Fibroblast of pulmonary artery (primary cell): ENCODE measurements around the gene CAMTA1.
A peak's percentile ranks its signal among the peaks of the same experiment; 100 is the strongest.

ENCODE experiments used
- DNase-seq: peaks from one replicate; pipeline ENCODE4 v3.0.0-alpha.2; 2010; ENCODE audit warnings: low read depth
- H3K4me3 ChIP-seq: replicated peaks from 2 replicates; pipeline ENCODE4 v1.5.1; 2011; ENCODE audit warnings: low read depth, mild to moderate bottlenecking, control low read depth, low read length, moderate library complexity
- TF ChIP-seq, protein P1 (sequence below): IDR thresholded peaks from 2 replicates; pipeline ENCODE4 v1.5.1; 2011; ENCODE audit warnings: mild to moderate bottlenecking, control low read depth, low read length, inconsistent platforms; ENCODE audit errors: missing control alignments

The CAMTA1 gene

DNA sequence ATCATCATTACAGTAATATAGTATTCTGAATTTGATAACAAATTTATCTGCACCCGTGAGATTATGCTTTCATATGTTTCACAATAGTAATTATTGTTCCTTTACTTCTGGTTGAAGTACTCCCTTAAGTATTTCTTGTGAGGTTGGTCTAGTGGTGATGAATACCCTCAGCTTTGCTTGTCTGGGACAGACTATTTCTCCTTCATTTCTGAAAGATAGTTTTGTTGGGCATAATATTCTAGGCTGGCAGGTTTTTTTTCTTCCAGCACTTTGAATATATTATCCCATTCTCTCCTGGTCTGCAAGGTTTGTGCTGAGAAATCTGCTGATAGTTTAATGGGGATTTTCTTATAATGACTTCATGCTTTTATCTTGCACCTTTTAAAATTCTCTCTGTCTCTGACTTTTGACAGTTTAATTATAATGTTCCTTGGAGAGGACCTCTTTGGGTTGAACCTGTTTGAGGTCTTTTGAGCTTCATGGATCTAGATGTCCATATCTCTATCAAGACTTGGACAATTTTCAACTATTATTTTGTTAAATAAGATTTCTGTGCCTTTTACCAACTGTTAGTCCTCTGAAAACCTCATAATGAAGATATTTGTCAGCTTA is 614.4 kb downstream of the CAMTA1 start:
- TF ChIP-seq, protein P1, sequence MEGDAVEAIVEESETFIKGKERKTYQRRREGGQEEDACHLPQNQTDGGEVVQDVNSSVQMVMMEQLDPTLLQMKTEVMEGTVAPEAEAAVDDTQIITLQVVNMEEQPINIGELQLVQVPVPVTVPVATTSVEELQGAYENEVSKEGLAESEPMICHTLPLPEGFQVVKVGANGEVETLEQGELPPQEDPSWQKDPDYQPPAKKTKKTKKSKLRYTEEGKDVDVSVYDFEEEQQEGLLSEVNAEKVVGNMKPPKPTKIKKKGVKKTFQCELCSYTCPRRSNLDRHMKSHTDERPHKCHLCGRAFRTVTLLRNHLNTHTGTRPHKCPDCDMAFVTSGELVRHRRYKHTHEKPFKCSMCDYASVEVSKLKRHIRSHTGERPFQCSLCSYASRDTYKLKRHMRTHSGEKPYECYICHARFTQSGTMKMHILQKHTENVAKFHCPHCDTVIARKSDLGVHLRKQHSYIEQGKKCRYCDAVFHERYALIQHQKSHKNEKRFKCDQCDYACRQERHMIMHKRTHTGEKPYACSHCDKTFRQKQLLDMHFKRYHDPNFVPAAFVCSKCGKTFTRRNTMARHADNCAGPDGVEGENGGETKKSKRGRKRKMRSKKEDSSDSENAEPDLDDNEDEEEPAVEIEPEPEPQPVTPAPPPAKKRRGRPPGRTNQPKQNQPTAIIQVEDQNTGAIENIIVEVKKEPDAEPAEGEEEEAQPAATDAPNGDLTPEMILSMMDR = no peak
- DNase-seq = no peak
- no peak overlapping the region for H3K4me3 ChIP-seq

DNA sequence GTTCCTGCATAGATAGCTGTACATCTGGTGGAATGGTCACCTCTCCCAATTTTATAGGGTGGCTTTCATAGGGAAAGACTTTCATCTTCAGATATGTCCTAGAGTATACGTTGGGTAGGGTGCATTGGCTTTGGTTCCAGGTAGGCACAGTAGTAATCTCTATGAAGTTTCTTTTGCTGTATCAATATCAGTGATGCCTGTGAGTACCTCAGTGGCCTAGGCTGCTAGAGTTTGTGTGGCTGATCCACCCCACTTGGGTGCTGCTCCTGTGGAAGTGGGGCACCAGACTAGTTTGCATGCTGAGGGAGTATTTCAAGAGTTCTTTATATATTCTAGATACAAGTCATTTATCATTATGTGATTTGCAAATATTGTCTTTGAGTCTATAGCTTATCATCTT is 615.3 kb downstream of the CAMTA1 start:
- no peak for DNase-seq
- TF ChIP-seq, protein P1 = no peak
- no peak overlapping the region for H3K4me3 ChIP-seq

DNA sequence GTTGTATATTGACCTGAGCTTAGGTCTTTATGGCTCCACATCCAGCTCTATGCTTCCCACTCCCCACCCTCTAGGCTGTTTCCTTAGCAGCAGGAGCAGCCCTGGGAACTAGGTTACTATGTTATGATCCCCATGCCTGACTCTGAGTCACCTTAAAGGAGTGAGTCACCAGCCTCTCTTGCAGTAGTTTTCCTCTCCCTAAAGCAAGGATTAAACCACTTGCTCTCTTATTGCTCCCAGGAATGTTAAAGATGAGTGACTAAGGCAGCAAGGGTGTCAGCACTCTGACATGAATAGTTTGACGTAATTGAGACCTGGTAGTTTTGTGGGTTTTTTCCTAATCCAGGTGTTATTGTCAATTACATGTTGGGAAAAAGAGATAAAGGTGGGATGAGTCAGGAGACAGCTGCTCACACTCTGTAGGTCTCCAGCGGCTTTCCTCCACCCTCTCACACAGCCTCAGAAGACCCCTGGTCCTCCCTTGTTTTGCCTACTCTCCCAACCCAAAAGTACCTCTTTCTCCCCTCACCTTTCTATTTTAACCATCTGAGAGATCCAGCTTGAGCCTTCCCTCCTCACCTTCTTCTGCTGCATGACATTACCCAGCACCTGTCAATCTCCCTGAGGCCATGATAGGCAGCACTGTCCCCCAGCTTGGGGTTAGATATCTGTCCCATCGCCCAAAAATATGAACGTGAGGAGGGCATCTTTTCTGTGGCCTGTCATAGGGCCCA is 616.7 kb downstream of the CAMTA1 start:
- peak; percentile 89 for DNase-seq
- H3K4me3 ChIP-seq = no peak overlapping the region
- TF ChIP-seq, protein P1 = no peak

DNA sequence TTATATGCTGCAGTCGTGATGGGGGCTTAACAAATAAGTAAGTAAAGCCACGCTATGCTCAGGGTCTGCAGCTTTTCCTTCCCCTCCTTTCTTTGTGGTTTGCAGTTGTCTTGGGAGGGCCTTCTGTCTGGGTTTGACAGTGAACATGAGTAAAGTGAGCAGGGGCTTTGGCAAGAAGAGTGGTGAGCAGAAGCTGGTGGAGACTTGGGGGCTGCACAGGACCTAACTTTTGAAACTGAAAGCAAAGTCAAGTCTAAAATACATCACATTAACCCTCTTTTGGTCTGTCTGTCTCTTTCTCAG is 617.2 kb downstream of the CAMTA1 start:
- no peak for DNase-seq
- TF ChIP-seq, protein P1 = no peak
- H3K4me3 ChIP-seq = no peak overlapping the region

DNA sequence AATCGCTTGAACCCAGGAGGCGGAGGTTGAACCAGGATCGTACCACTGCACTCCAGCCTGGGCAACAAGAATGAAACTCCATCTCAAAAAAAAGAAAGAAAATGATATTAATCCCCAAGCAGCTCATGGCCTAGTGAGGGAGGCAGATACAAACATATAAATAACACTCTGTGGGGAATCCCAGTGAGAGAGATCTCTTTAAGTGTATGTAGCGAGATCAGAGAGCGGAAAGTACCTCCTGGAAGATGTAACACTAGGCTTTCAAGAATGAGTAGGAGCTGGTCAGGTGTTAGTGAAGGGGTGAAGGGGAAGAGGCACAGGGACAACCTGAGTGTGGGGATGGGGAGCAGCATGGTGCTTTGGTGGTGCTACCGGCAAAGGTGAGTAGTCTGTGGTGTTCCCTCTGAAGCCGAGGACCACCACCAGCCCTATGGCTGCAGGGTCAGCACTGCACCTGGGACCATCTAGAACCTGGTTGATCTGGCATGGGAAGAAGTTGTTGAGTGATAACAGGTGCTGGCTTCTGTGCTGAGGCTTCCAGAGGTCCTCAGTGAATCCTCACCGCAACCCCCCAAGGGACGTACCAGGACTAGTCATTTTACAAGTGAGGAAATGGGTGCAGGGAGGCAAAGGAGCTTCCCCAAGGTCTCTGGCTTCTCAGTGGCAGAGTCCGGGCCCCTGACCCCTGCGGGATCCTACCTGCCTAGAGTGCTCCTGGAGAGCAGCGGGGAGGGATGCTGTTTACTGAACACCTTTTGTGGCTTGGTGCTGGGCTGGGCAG is 618.2 kb downstream of the CAMTA1 start:
- TF ChIP-seq, protein P1 = no peak
- no peak for DNase-seq
- H3K4me3 ChIP-seq = no peak overlapping the region

DNA sequence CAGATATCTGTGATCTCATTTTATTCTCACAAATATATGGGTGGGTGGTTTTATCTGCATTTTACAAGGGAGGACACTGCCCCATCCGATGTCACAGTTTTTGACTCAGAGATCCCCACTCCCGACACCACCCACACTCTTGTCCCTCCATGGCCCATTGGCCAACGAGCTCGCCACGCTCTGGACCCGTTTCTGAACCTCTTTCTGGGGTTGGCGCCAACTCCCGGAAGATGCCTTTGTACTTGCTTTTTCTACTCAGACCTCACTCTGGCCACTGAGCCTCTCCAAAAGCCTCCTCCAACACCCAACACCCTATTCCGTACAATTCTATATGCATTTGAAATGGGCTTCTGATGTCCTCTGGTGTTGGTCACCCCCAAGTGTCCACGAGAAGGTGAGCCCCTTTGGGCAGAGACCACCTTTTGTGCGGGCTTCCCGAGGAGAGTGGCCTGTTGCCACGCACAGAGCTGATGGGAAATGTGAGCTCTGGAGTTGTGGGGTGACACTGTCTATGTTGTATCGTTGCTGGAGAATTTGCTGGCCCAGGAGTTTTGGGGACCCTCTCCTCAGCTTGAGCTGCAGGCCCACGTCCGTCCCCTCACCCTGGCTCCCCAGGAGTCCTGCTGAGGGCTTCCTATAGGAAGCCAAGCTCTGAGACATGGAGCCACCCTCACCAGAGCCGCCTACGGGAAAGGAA is 618.9 kb downstream of the CAMTA1 start:
- no peak overlapping the region for H3K4me3 ChIP-seq
- TF ChIP-seq, protein P1 = no peak
- no peak for DNase-seq
